ENCODE results near the gene CD48. TPM values are rescaled to one million over a fixed set of nuclear protein-coding genes. Genes with fewer than 3 reads are reported as not detected.

The CD48 gene
- total and polyA plus RNA-seq, 2 experiments from 2014 or later = 0.30 TPM; not detected in 1

GRCh38 chr1:160634543-160635491 is 76.8 kb downstream of the CD48 start:
- WGBS (ENCODE audit: low lambda C conversion rate, missing lambda C conversion rate) = 96% methylated on average over 17 of the region's 17 CpGs
- no peak overlapping the region for H2AFZ ChIP-seq
- H3K4me2 ChIP-seq = no peak overlapping the region
- H3K4me3 ChIP-seq = no peak overlapping the region
- H4K20me1 ChIP-seq (ENCODE audit: insufficient read depth, poor library complexity, severe bottlenecking) = no peaks in the 10 kb centered on the region
- no peaks in the 10 kb centered on the region for H3K9me2 ChIP-seq (replicated peaks; ENCODE audit: insufficient read depth)
- no peaks in the 10 kb centered on the region for H3K36me3 ChIP-seq (replicated peaks; ENCODE audit: insufficient read depth, low read depth)
- H3K27ac ChIP-seq = no peak overlapping the region
- H3K9me3 ChIP-seq (ENCODE audit: low read depth) = no peaks in the 10 kb centered on the region
- H3K4me1 ChIP-seq (ENCODE audit: insufficient read depth) = peaks cover 33% of the 10 kb centered on the region
- TF ChIP-seq EZH2 (IDR thresholded peaks at IDR 0.05; ENCODE audit: borderline replicate concordance) = no peak
- TF ChIP-seq EZH2phosphoT487 (IDR thresholded peaks at IDR 0.05; ENCODE audit: low read depth, severe bottlenecking, unreplicated experiment) = no peak
- TF ChIP-seq CTCF (IDR thresholded peaks at IDR 0.05; ENCODE audit: poor library complexity) = no peak
- no peaks in the 10 kb centered on the region for H3K27me3 ChIP-seq
- no peaks in the 10 kb centered on the region for H3K79me2 ChIP-seq
- no peak for DNase-seq (ENCODE audit: low spot score)

GRCh38 chr1:160633330-160633903 is 78.2 kb downstream of the CD48 start:
- Histone ChIP-seq H3K4me3 (no peak overlapping the region), H3K4me1 (ENCODE audit: insufficient read depth) (peaks cover 21% of the 10 kb centered on the region), H3K27ac (no peak overlapping the region), H3K27me3 (no peaks in the 10 kb centered on the region), H3K36me3 (replicated peaks; ENCODE audit: insufficient read depth, low read depth) (no peaks in the 10 kb centered on the region), H3K9me2 (replicated peaks; ENCODE audit: insufficient read depth) (no peaks in the 10 kb centered on the region), H3K79me2 (no peaks in the 10 kb centered on the region), H3K9me3 (ENCODE audit: low read depth) (no peaks in the 10 kb centered on the region), H4K20me1 (ENCODE audit: insufficient read depth, poor library complexity, severe bottlenecking) (no peaks in the 10 kb centered on the region), H2AFZ (no peak overlapping the region), H3K4me2 (no peak overlapping the region)
- DNase-seq (ENCODE audit: low spot score) = no peak
- WGBS (ENCODE audit: low lambda C conversion rate, missing lambda C conversion rate) = 52% methylated on average over 2 of the region's 2 CpGs
- TF ChIP-seq EZH2 (IDR thresholded peaks at IDR 0.05; ENCODE audit: borderline replicate concordance) = no peak
- TF ChIP-seq EZH2phosphoT487 (IDR thresholded peaks at IDR 0.05; ENCODE audit: low read depth, severe bottlenecking, unreplicated experiment) = no peak
- no peak for TF ChIP-seq CTCF (IDR thresholded peaks at IDR 0.05; ENCODE audit: poor library complexity)

GRCh38 chr1:160631983-160632625 is 79.5 kb downstream of the CD48 start:
- TF ChIP-seq EZH2phosphoT487 (IDR thresholded peaks at IDR 0.05; ENCODE audit: low read depth, severe bottlenecking, unreplicated experiment) = no peak
- TF ChIP-seq CTCF (IDR thresholded peaks at IDR 0.05; ENCODE audit: poor library complexity) = no peak
- no peak for TF ChIP-seq EZH2 (IDR thresholded peaks at IDR 0.05; ENCODE audit: borderline replicate concordance)
- Histone ChIP-seq H3K27ac (no peak overlapping the region), H3K9me2 (replicated peaks; ENCODE audit: insufficient read depth) (no peaks in the 10 kb centered on the region), H3K4me3 (no peak overlapping the region), H4K20me1 (ENCODE audit: insufficient read depth, poor library complexity, severe bottlenecking) (no peaks in the 10 kb centered on the region), H3K79me2 (no peaks in the 10 kb centered on the region), H3K4me2 (no peak overlapping the region), H3K9me3 (ENCODE audit: low read depth) (no peaks in the 10 kb centered on the region), H3K36me3 (replicated peaks; ENCODE audit: insufficient read depth, low read depth) (no peaks in the 10 kb centered on the region), H3K27me3 (no peaks in the 10 kb centered on the region), H3K4me1 (ENCODE audit: insufficient read depth) (peaks cover 16% of the 10 kb centered on the region), H2AFZ (no peak overlapping the region)
- 93% methylated on average over 6 of the region's 6 CpGs for WGBS (ENCODE audit: low lambda C conversion rate, missing lambda C conversion rate)
- no peak for DNase-seq (ENCODE audit: low spot score)
